Measurements from ENCODE around the gene BORCS5. TPM values are rescaled to one million over a fixed set of nuclear protein-coding genes. Genes with fewer than 3 reads are reported as not detected.
"Not testable (repeated sequence)": the region's sequence is repeated elsewhere in the genome, so short reads cannot be mapped to it uniquely, and the experiment has no call there.

Gene BORCS5
- total RNA-seq, 2 donors from 2014 or later, result 25.8 to 33.6 TPM

DNA sequence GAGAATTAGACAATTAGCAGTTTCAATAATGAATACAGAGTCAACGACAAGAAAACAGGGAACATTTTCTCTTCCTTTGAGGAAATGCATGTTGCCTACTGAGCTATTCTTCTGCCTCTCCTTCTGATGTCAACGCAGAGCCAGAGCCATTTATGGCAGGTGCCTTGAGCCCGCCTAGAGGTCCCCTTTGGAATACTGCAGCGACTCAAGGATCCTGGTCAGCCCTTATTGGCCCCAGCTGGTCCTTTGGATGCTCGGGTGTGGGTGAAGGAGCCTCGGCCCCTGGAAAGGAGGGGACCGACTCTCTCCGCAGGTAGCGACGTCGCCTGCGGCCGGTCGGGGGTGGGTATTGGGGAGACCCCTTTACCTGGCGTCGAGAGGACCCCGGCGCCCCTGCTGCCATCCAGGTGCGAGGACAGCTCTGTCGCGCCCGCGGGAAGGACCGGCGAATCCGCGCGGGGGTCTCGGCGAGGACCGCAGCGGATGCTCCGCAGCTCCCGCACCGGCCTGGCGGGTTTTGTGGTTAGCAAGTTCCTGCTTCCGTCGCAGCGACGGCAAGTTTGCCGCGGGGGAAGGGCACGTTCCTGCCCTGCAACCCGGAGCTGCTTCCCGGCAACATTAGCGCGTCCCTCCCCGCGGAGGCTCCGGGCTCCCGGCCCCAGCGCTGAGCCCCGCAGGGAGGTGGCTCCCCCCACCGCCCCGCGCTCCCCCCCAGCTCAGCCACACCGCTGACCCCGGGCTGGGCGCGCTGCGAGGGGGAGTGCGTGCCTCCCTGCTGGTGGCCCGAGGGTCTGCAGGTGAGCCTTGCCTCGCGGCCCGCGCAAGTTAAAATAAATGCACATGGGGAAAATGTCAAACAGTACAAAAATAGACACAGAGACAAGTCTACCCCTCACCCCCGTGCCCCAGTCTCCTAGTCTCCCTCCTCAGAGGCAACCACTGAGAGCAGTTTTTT, 6.9 kb upstream of the BORCS5 start, which contains the start of gene MANSC1:
Gene MANSC1, minus strand, starts transcription at position 532 of the 955 bp plus-strand sequence. CDS start 6,928 bp downstream, outside the sequence.
- peak within 1 kb of the TSS; percentile 14 to 15 for H3K27ac Mint-ChIP-seq
- no peaks in the 10 kb centered on the region for H3K9me3 Mint-ChIP-seq
- ATAC-seq, result peak; percentile 75 to 83
- DNase-seq (ENCODE audit: low spot score in 2 of 2), result peak in 1 of 2 donors; percentile 46
- no peaks in the 10 kb centered on the region for H3K36me3 Mint-ChIP-seq

DNA sequence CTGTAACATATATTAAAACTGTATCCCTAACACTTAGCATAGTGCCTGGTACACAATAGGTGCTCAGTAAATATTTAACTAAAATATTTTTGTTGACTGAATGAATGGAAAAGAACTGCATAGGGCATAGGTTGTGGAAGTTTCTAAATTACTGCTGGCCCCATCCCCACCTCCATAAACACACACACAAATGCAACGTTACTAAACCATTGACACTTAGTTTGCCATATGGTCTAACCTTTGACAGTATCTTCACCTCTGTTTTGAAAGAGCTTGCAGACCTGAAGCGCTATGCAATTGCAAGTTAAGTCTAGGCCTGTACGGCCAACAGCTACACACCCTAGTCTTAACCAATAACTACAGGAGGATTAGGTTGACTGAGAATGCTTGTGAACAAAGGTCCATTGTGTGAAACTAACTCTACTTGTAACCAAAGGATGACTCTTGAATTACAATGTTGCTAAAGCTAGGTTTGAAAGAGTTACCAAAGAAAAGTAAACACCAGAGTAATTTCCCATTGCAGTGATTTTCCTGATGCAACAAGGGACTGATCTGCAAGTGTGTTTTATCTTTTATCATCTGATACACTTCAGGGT, 5.9 kb upstream of the BORCS5 start:
- Mint-ChIP-seq H3K36me3 (no peaks in the 10 kb centered on the region), H3K27ac (peak overlapping the region in 1 of 2 donors; percentile 14), H3K9me3 (no peaks in the 10 kb centered on the region)
- ATAC-seq, result peak in 1 of 2 donors; percentile 9
- DNase-seq (ENCODE audit: low spot score in 2 of 2), result no peak

DNA sequence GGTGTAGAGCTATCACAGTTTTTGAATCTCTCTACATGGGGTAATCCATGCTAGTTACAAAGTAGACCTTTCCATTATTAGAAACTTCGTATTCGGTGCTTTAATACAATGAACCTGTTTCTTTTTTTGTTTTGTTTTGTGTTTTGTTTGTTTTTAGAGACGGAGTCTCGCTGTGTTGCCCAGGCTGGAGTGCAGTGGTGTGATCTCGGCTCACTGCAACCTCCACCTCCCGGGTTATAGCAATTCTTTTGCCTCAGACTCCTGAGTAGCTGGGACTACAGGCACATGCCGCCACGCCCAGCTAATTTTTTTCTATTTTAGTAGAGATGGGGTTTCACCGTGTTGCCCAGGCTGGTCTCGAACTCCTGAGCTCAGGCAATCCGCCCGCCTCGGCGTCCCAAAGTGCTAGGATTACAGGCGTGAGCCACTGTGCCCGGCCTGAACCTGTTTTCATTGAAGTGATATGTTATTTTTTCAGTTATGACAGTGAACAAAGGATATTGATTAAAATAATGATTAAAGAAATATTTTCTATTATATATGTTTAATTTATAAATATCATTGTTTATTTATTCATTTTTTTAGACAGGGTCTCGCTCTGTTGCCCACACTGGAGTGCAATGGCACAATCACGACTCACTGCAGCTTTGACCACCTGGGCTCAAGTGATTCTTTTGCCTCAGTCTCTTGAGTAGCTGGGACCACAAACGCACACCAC, 5.3 kb upstream of the BORCS5 start:
- not testable (repeated sequence) for H3K27ac Mint-ChIP-seq; H3K36me3 Mint-ChIP-seq; H3K9me3 Mint-ChIP-seq; ATAC-seq; DNase-seq (ENCODE audit: low spot score in 2 of 2)

DNA sequence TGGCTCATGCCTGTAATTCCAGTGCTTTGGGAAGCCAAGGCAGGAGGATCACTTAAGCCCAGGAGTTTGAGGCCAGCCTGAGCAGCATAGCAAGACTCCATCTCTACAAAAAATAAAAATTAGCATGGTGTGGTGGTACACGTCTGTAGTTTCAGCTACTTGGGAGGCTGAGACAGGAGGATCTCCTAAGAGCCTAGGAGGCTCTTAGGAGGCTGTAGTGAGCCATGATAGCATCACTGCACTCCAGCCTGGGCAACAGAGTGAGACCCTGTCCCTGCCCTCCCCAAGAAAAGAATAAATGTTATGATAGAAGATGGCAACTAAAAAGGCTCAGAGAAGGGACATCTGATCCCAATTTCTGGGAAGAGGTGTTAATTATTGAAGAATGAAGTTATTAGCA, 3.6 kb upstream of the BORCS5 start:
- ATAC-seq (no peak), DNase-seq (ENCODE audit: low spot score in 2 of 2) (no peak)
- Mint-ChIP-seq H3K9me3 (no peaks in the 10 kb centered on the region), H3K36me3 (peaks cover 9 to 11% of the 10 kb centered on the region in 2 donors), H3K27ac (peak overlapping the region; percentile 7 to 14)

DNA sequence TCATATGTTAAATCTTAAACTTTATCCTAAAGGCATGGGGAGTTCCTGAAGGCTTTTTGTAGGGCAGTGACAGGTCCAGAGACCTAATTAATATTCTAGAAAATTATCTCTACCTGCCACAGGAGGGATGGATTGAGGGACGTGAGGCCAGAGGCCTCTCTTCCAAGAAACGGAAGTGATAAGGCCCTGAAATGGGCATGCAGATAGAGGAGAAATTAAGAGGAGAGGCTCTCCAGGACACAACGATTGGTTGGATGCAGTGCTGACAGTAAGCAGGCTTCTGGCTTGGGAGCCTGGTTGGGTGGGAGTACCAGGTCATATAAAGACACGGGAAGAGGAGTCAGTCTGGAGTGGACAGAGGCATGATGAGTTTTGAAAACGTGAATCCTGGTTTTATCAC, 3.1 kb upstream of the BORCS5 start:
- Mint-ChIP-seq H3K27ac (peak overlapping the region in 1 of 2 donors; percentile 14), H3K36me3 (peaks cover 9 to 12% of the 10 kb centered on the region in 2 donors), H3K9me3 (no peaks in the 10 kb centered on the region)
- DNase-seq (ENCODE audit: low spot score in 2 of 2) (no peak), ATAC-seq (no peak)

DNA sequence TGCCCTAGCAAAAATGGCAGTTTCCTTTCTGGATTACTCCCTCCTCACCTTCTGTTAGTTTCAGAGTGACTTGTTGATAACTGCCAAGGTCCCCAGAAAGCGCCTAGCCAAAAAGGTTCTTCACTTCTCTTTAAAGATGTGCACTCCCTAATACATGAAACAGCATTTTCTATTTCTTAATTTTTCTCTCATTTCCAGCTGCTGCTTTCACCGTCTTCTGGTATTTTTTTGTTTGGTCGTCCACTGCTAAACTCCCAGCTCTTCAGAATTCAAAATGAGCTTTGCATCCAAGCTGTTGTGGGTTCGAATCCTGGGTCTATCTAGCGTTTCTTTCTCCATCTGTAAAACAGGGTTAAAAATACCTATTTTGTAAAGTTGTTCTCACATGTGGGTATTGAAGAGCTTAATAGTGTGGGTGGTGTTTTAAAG, 397 bp upstream of the BORCS5 start:
- Mint-ChIP-seq H3K9me3 (no peaks in the 10 kb centered on the region), H3K36me3 (peaks cover 12% of the 10 kb centered on the region in 2 donors), H3K27ac (peak overlapping the region; percentile 98 to 100)
- ATAC-seq (peak in 1 of 2 donors; percentile 10), DNase-seq (ENCODE audit: low spot score in 2 of 2) (peak in 1 of 2 donors; percentile 17)

DNA sequence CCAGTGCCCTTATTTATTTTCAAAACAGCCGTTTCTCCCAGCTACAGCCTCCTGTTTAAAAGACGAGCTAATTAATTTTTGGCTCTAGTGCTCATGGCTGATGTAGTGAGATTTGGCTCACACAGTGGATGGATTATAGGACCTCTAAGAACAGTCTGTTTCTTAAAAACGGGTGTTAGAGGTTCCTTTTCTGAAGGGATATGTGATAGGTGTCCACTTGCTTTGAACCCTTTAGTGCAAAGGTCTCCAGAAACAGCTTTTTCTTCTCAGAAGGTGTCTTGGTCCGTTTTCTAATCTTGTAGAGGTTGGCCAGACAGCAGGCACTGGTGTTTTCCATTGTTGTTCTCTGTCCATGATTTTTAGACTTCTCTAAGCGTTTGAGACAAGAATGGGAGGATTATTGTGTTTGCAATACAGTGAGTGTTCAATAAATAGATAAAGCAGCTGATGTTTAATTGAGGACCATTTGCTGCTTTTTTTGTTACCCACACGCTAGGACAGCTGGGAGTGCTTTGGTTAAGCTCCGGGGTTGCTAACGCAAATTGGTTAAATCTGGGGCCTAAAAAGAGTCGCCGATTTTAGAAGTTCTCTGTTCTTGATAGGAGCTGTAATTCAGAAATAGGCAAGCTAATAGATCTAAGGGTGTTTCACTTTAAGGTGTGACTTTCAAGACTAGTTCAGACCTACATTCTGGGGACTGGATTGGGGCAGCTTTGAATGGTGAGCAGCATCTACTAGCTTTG, 1.0 kb downstream of the BORCS5 start:
- ATAC-seq (no peak), DNase-seq (ENCODE audit: low spot score in 2 of 2) (no peak)
- H3K9me3 Mint-ChIP-seq, result no peaks in the 10 kb centered on the region
- peak overlapping the region; percentile 98 to 100 for H3K27ac Mint-ChIP-seq
- H3K36me3 Mint-ChIP-seq, result peaks cover 12 to 13% of the 10 kb centered on the region in 2 donors

DNA sequence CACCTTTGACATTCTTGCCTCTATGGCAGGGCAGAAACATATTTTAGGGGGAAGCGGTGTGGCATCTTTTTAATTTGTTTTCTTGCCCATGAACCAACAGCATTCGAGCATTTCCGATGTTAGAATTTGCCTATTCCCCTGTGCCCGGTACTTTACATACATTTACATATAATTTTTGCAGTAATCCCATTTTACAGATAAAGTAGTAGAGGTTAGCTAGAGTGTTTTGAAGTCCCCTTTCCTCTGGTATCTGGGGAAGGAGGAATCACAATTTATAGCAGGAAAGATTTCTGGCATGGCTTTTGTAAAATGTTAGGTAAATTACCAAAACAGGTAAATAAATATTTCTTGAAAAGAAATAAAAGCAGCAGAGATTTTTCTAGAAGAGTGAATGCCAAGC, 1.6 kb downstream of the BORCS5 start:
- DNase-seq (ENCODE audit: low spot score in 2 of 2), result no peak
- Mint-ChIP-seq H3K36me3 (peaks cover 12 to 13% of the 10 kb centered on the region in 2 donors), H3K9me3 (no peaks in the 10 kb centered on the region), H3K27ac (peak overlapping the region; percentile 98 to 100)
- no peak for ATAC-seq

DNA sequence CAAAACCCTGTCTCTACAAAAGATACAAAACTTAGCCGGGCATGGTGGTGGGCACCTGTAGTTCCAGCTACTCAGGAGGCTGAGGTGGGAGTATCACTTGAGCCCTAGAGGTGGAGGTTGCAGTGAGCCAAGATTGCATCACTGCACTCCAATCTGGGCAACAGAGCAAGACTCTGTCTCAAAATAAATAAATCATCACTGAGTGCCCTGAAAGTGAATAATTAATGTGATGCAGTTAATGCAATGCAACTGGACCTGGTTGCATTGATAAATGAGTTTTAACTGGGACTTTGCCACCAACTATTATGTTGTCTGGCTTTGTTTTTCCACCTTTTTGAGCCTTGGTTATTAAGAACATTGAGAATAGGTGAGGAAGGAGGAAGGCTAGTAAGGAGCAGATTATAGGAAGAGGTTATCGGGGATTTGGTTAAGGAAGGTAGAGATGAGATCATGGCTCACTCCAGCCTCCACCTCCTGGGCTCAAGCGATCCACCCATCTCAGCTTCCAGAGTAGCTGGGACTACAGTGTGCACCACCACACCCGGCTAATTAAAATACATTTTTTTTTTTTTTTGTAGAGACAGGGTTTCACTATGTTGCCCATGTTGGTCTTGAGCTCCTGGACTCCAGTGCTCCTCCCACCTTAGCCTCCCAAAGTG, 8.0 kb downstream of the BORCS5 start:
- Mint-ChIP-seq H3K9me3 (no peaks in the 10 kb centered on the region), H3K36me3 (peaks cover 10 to 29% of the 10 kb centered on the region in 2 donors), H3K27ac (peak overlapping the region in 1 of 2 donors; percentile 21)
- no peak for ATAC-seq
- DNase-seq (ENCODE audit: low spot score in 2 of 2), result no peak

DNA sequence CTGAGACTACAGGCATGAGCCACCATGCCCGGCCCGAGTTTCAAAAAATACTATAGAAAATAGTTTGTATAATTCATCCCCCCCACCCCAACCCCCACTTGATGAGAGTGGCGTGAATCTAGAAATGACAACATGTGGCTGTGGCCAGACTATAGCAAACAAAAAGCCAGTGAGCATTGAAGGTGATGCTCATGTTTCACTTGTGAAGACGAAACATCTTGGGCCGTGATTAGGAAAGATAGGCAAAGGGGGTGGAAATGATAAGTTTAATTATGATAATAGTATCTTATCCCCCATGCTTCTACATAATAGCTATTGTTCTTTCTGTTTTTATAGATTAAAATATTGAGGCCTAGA, 8.5 kb downstream of the BORCS5 start:
- ATAC-seq, result no peak
- H3K27ac Mint-ChIP-seq, result no peak overlapping the region
- no peaks in the 10 kb centered on the region for H3K9me3 Mint-ChIP-seq
- no peak for DNase-seq (ENCODE audit: low spot score in 2 of 2)
- peaks cover 10 to 32% of the 10 kb centered on the region in 2 donors for H3K36me3 Mint-ChIP-seq

DNA sequence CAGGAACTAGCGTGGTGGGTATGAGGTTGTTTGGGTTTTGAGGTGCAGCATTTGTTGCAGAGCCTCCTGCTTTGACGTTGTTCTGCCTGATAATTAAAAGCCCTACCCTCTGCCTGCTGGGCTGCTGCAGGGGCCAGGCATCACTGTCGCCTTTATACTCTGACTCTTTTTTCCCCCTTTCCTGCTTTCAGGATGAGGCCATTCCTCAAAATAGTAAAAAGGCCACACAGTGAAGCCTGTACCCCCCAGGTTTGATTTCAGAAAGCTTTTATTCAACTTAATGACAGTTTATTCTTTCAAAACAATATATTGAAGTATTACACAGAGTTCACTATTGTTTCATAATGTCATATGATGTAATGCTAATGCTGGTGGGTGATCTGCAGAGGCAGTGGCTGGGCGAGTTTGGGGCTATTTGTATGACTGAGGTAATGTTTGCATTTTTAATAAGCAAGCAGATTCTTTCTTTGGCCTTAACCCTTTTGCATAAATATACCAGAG, 9.1 kb downstream of the BORCS5 start:
- DNase-seq (ENCODE audit: low spot score in 2 of 2) (no peak), ATAC-seq (no peak)
- Mint-ChIP-seq H3K9me3 (no peaks in the 10 kb centered on the region), H3K36me3 (peaks cover 10 to 38% of the 10 kb centered on the region in 2 donors), H3K27ac (no peak overlapping the region)

DNA sequence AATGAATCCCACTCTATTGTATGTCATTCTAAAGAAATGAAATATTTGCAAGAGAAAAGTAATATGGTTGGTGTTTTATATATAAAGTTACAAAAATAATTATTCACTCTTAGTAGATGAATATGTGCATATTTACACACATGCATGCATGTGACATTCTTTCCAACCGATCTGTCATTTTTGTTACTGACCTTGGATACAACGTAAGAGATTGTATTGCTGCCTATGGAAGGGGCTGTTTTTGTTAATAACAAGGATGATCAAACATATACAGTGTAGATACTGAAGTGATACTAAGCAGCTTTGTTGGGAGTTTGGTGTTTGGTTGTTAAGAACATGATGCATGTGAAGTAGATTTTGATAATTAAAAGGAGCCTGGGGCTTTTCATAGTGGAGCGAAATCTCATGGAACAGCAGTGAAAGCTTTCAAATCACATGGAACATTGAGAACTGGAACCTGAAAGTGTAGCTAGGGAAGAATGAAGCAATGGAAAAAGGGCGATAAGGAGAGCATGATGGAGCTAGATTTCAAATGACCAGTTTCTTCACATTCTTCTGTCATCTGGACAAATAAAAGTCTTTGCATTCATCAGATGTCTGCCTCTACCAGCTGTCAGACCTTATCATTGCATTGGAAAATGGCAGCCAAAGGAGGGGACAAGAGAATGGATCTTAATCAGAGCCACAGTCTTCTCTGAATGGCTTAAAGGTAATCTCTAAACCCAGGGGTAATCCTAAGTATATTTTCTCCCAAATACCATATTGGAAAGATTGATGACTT, 10.0 kb downstream of the BORCS5 start:
- no peaks in the 10 kb centered on the region for H3K9me3 Mint-ChIP-seq
- DNase-seq (ENCODE audit: low spot score in 2 of 2), result no peak
- H3K36me3 Mint-ChIP-seq, result peaks cover 6 to 38% of the 10 kb centered on the region in 2 donors
- H3K27ac Mint-ChIP-seq, result no peak overlapping the region
- no peak for ATAC-seq

DNA sequence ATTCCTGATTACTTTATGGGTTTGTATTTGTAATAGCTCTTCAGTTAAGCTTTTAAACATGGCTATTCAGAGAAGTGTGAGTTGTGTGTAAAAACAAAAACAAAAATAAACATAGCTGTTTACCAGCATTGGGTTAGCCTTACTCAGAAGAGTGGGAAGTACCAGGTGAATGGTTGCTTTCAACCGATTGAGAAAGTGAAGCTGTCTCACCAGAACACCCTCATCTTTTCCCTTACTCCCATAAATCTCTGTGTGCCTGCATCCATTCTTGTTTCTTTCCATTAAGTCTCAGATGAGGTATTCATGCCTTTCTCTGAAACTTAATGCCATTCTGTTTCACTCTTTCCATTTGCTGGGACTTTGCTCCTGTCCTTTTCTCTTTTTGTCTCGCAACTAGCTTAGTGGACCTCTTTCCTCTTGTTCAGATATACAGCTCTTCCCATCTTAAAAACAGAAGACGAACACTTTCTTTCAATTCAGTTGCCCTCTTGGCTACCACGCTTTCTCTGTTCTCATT, 10.7 kb downstream of the BORCS5 start:
- peaks cover 6 to 38% of the 10 kb centered on the region in 2 donors for H3K36me3 Mint-ChIP-seq
- ATAC-seq, result peak in 1 of 2 donors; percentile 22
- no peaks in the 10 kb centered on the region for H3K9me3 Mint-ChIP-seq
- no peak for DNase-seq (ENCODE audit: low spot score in 2 of 2)
- peak overlapping the region in 1 of 2 donors; percentile 29 for H3K27ac Mint-ChIP-seq

DNA sequence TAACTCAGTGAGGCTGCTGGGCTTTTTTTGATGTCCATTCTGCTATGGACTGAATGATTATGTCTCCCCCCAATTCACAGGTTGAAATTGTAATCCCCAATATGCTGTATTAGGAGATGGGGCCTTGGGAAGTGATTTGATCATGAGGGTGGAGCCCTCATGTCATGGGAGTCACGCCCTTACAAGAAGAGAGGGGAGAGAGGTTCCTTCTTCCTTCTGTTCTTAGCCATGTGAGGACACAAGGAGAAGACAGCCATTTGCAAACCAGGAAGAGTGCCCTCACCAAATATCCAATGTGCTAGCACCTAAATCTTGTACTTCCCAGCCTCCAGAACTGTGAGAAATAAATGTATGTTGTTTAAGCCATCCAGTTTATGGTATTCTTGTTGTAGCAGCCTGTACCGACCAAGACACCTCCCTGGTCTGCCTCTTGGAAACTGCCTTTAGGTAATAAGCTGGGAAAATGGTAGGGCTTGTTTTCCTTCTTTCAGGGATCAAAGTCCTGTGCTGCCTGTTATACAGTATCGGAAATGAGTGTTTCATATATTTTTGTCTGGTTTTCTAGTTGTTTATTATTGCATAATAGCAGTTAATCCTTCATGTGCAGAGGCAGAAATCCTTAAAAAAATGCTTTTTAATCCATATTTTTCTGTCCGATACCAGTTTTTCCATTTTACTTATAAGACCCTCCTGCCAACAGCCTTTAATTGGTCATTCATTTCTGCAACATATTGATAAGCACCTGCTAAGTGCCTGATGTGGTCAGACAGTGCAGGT, 16.3 kb downstream of the BORCS5 start:
- H3K27ac Mint-ChIP-seq, result peak overlapping the region in 1 of 2 donors; percentile 62
- H3K9me3 Mint-ChIP-seq, result no peaks in the 10 kb centered on the region
- ATAC-seq, result no peak
- no peak for DNase-seq (ENCODE audit: low spot score in 2 of 2)
- peaks cover 0 to 32% of the 10 kb centered on the region in 2 donors for H3K36me3 Mint-ChIP-seq
